ENCODE data around the gene CEP63. TPM values are rescaled to one million over a fixed set of nuclear protein-coding genes. Genes with fewer than 3 reads are reported as not detected.

Gene CEP63
- polyA plus RNA-seq, 2 donors, result 10.1 to 11.7 TPM

DNA sequence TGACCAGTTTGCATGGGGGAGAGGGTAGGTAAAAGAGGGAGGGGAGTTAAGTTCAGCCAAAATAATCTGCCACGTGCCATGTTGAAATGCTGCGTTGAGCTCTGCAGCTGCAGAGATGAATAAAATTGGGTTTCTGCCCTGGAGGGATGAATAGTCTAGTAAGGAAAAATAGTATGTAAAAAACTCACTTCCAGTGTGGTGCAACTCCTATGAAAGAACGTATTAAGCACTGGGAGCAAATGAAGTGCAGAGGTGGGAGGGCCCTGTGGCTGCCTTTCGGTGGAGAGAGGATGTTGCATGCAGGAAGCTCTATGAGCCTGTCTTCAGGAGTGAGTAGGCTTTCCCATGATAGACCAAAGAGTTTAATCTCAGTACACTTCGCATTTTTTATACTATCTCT, 8.6 kb downstream of the CEP63 start:
- no peak overlapping the region for H3K4me3 ChIP-seq (ENCODE audit: low read depth in 1 of 2, low read length in 2 of 2)
- 71 to 85% methylated on average over 5 of the region's 5 CpGs for WGBS, 2 donors

DNA sequence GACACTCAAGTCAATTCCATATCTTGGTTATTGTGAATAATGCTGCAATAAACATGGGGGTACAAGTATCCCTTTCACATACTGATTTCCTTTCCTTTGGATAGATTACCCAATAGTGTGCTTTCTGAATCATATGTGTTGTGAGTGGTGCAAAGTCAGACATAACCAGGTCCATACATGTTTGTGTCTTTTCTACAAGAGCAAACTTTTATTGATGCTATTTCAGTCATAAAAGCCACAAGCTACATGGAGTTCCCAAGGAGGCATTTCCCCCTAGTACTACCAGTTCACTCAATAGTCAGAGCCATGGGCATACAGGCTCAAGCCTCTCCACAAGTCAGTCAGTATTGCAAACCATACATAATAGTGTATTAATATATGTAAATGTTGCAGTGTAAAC, 10.1 kb downstream of the CEP63 start:
- Histone ChIP-seq H3K27me3 (ENCODE audit: control insufficient read depth in 1 of 2, insufficient read depth in 2 of 2, low read length in 2 of 2) (no peaks in the 10 kb centered on the region), H3K4me1 (ENCODE audit: control insufficient read depth in 2 of 2, insufficient read depth in 2 of 2, low read length in 1 of 2) (no peaks in the 10 kb centered on the region), H3K4me3 (ENCODE audit: low read depth in 1 of 2, low read length in 2 of 2) (no peak overlapping the region), H3K36me3 (ENCODE audit: control insufficient read depth in 2 of 2, insufficient read depth in 2 of 2, low read length in 1 of 2) (peaks cover 2% of the 10 kb centered on the region in 2 donors), H3K9me3 (ENCODE audit: control insufficient read depth in 2 of 2, insufficient read depth in 1 of 2, low read depth in 1 of 2, low read length in 1 of 2) (no peaks in the 10 kb centered on the region), H3K27ac (ENCODE audit: low read depth in 2 of 2, low read length in 1 of 2) (no peak overlapping the region)

More for the DNA sequence above, 8.6 kb downstream of the CEP63 start:
- Histone ChIP-seq H3K4me1 (ENCODE audit: control insufficient read depth in 2 of 2, insufficient read depth in 2 of 2, low read length in 1 of 2) (no peaks in the 10 kb centered on the region), H3K27me3 (ENCODE audit: control insufficient read depth in 1 of 2, insufficient read depth in 2 of 2, low read length in 2 of 2) (no peaks in the 10 kb centered on the region), H3K27ac (ENCODE audit: low read depth in 2 of 2, low read length in 1 of 2) (no peak overlapping the region), H3K36me3 (ENCODE audit: control insufficient read depth in 2 of 2, insufficient read depth in 2 of 2, low read length in 1 of 2) (peaks cover 2% of the 10 kb centered on the region in 2 donors), H3K9me3 (ENCODE audit: control insufficient read depth in 2 of 2, insufficient read depth in 1 of 2, low read depth in 1 of 2, low read length in 1 of 2) (no peaks in the 10 kb centered on the region)

DNA sequence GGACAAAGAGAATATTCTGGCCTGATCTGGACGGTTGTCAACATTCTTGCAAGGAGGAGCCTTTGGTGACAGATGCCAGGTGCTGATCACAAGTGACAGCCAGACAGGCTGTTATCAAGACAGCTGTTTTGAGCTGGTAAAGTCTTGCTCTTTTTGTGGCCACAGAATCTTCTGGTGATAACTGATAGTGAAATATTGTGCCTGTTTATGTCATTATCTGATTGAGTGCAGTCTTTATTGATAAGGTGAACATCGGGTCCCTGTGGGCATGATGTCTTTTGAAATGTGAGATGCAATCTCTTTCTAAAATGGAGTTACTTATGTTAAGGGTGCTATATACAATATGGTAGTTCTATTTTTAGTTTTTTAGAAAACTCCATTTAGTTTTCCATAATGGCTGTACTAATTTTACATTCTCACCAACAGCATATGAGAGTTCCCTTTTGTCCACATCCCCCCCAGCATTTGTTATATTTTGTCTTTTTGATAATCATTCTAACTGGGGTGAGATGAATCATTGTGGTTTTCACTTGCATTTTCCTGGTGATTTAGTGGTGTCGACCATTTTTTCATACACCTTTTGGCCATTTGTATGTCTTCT, 10.7 kb downstream of the CEP63 start:
- H3K9me3 ChIP-seq (ENCODE audit: control insufficient read depth in 2 of 2, insufficient read depth in 1 of 2, low read depth in 1 of 2, low read length in 1 of 2), result no peaks in the 10 kb centered on the region
- no peak overlapping the region for H3K27ac ChIP-seq (ENCODE audit: low read depth in 2 of 2, low read length in 1 of 2)
- no peak overlapping the region for H3K4me3 ChIP-seq (ENCODE audit: low read depth in 1 of 2, low read length in 2 of 2)
- H3K4me1 ChIP-seq (ENCODE audit: control insufficient read depth in 2 of 2, insufficient read depth in 2 of 2, low read length in 1 of 2), result no peaks in the 10 kb centered on the region
- peaks cover 2% of the 10 kb centered on the region in 2 donors for H3K36me3 ChIP-seq (ENCODE audit: control insufficient read depth in 2 of 2, insufficient read depth in 2 of 2, low read length in 1 of 2)
- H3K27me3 ChIP-seq (ENCODE audit: control insufficient read depth in 1 of 2, insufficient read depth in 2 of 2, low read length in 2 of 2), result no peaks in the 10 kb centered on the region
- 68 to 76% methylated on average over 3 of the region's 3 CpGs for WGBS, 2 donors

DNA sequence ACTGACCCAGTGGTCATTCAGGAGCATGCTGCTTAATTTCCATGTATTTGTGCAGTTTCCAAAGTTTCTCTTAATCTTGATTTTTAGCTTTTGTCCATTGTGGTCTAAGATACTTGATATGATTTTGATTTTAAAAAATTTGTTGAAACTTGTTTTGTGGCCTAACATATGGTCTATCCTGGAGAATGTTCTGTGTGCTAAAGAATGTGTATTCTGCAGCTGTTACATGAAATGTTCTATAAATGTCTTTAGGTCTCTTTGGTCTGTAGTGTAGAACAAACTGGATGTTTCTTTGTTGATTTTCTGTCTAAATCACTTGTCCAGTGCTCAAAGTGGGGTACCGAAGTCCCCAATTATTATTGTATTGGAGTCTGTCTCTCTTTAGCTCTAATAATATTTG, 17.4 kb downstream of the CEP63 start:
- WGBS, 2 donors, result 97 to 98% methylated on average over 1 of the region's 1 CpG
- peaks cover 0 to 2% of the 10 kb centered on the region in 2 donors for H3K9me3 ChIP-seq (ENCODE audit: control insufficient read depth in 2 of 2, insufficient read depth in 1 of 2, low read depth in 1 of 2, low read length in 1 of 2)
- no peaks in the 10 kb centered on the region for H3K4me1 ChIP-seq (ENCODE audit: control insufficient read depth in 2 of 2, insufficient read depth in 2 of 2, low read length in 1 of 2)
- no peak overlapping the region for H3K4me3 ChIP-seq (ENCODE audit: low read depth in 1 of 2, low read length in 2 of 2)
- peaks cover 0 to 3% of the 10 kb centered on the region in 2 donors for H3K36me3 ChIP-seq (ENCODE audit: control insufficient read depth in 2 of 2, insufficient read depth in 2 of 2, low read length in 1 of 2)
- no peak overlapping the region for H3K27ac ChIP-seq (ENCODE audit: low read depth in 2 of 2, low read length in 1 of 2)
- no peaks in the 10 kb centered on the region for H3K27me3 ChIP-seq (ENCODE audit: control insufficient read depth in 1 of 2, insufficient read depth in 2 of 2, low read length in 2 of 2)

DNA sequence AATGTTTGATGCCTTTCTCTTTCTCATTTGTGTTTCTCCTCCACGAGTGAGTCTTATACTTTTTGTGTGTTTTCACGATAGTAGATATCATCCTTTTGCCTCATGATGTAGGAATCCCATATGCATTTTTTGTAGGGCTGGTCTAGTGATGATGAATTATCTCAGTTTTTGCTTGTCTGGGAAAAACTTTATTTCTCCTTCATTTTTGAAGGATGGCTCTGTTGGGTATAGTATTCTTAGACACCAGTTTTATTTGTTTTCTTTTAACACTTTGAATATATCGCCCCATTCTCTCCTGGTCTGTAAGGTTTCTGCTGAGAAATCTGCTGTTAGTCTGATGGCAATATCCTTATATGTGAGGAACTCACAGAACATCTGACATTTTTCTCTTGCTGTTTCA, 18.3 kb downstream of the CEP63 start:
- no peak overlapping the region for H3K27ac ChIP-seq (ENCODE audit: low read depth in 2 of 2, low read length in 1 of 2)
- no peaks in the 10 kb centered on the region for H3K27me3 ChIP-seq (ENCODE audit: control insufficient read depth in 1 of 2, insufficient read depth in 2 of 2, low read length in 2 of 2)
- 76 to 86% methylated on average over 3 of the region's 3 CpGs for WGBS, 2 donors
- no peak overlapping the region for H3K4me3 ChIP-seq (ENCODE audit: low read depth in 1 of 2, low read length in 2 of 2)
- peaks cover 0 to 2% of the 10 kb centered on the region in 2 donors for H3K9me3 ChIP-seq (ENCODE audit: control insufficient read depth in 2 of 2, insufficient read depth in 1 of 2, low read depth in 1 of 2, low read length in 1 of 2)
- no peaks in the 10 kb centered on the region for H3K4me1 ChIP-seq (ENCODE audit: control insufficient read depth in 2 of 2, insufficient read depth in 2 of 2, low read length in 1 of 2)
- peaks cover 0 to 5% of the 10 kb centered on the region in 2 donors for H3K36me3 ChIP-seq (ENCODE audit: control insufficient read depth in 2 of 2, insufficient read depth in 2 of 2, low read length in 1 of 2)

DNA sequence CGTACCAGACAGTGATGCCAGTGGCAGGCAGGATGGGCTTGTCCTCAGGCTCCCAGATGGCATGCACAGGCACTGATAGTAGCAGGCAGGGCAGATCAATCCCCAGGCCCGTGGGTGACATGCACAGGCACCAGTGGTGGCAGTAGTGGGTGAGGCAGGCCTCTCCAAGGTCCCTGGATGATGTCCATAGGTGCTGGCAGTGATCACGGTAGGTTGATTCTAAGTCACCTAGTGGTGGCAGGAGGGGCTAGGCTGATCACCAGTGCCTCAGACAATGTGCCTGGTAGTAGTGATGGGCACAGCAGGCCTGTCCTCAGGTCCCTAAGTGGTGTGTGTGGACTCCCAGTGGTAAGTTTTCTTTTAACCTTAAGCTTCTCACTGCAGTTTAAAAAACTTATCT, 19.6 kb downstream of the CEP63 start:
- Histone ChIP-seq H3K4me3 (ENCODE audit: low read depth in 1 of 2, low read length in 2 of 2) (no peak overlapping the region), H3K36me3 (ENCODE audit: control insufficient read depth in 2 of 2, insufficient read depth in 2 of 2, low read length in 1 of 2) (peaks cover 0 to 6% of the 10 kb centered on the region in 2 donors)
- WGBS, 2 donors, result 63 to 81% methylated on average over 3 of the region's 3 CpGs

DNA sequence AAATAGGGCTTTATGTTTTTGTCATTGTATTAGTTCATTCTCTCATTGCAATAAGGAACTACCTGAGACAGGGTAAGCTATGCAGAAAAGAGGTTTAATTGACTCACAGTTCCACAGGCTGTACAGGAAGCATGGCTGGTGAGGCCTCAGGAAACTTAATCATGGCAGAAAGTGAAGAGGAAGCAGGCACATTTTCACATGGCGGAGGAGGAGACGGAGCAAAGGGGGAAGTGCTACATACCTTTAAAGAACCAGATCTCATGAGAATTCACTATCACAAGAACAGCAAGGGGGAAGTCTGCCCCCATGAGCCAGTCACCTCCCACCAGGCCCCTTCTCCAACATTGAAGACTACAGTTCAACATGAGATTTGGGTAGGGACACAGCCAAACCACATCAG, 25.6 kb downstream of the CEP63 start:
- Histone ChIP-seq H3K27ac (ENCODE audit: low read depth in 2 of 2, low read length in 1 of 2) (no peak overlapping the region), H3K27me3 (ENCODE audit: control insufficient read depth in 1 of 2, insufficient read depth in 2 of 2, low read length in 2 of 2) (no peaks in the 10 kb centered on the region), H3K4me3 (ENCODE audit: low read depth in 1 of 2, low read length in 2 of 2) (no peak overlapping the region), H3K36me3 (ENCODE audit: control insufficient read depth in 2 of 2, insufficient read depth in 2 of 2, low read length in 1 of 2) (peaks cover 0 to 3% of the 10 kb centered on the region in 2 donors), H3K9me3 (ENCODE audit: control insufficient read depth in 2 of 2, insufficient read depth in 1 of 2, low read depth in 1 of 2, low read length in 1 of 2) (no peaks in the 10 kb centered on the region), H3K4me1 (ENCODE audit: control insufficient read depth in 2 of 2, insufficient read depth in 2 of 2, low read length in 1 of 2) (no peaks in the 10 kb centered on the region)
- 93% methylated on average over 2 of the region's 2 CpGs for WGBS, 2 donors

More for the DNA sequence above, 19.6 kb downstream of the CEP63 start:
- Histone ChIP-seq H3K4me1 (ENCODE audit: control insufficient read depth in 2 of 2, insufficient read depth in 2 of 2, low read length in 1 of 2) (no peaks in the 10 kb centered on the region), H3K9me3 (ENCODE audit: control insufficient read depth in 2 of 2, insufficient read depth in 1 of 2, low read depth in 1 of 2, low read length in 1 of 2) (peaks cover 0 to 2% of the 10 kb centered on the region in 2 donors), H3K27me3 (ENCODE audit: control insufficient read depth in 1 of 2, insufficient read depth in 2 of 2, low read length in 2 of 2) (no peaks in the 10 kb centered on the region), H3K27ac (ENCODE audit: low read depth in 2 of 2, low read length in 1 of 2) (no peak overlapping the region)

DNA sequence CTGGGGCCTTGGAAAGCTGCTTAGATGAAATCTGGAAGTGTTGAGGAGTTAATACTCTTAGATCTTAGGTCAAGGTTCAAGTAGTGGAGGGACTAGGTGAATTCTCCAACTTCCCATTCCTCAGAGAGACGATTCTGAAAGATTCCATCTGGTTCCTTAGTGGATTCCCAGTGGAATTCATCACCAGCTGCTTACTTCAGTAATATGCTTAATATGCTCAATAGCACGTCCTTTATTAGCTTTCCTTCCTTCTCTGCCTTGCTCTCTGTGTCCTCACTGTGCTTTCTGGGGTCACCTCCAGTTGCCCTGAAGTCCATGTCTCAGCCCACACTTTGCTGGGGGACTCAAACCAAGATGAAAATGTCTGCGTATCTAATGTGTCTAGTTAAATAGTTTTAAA, 31.0 kb downstream of the CEP63 start:
- H3K9me3 ChIP-seq (ENCODE audit: control insufficient read depth in 2 of 2, insufficient read depth in 1 of 2, low read depth in 1 of 2, low read length in 1 of 2), result no peaks in the 10 kb centered on the region
- no peaks in the 10 kb centered on the region for H3K4me1 ChIP-seq (ENCODE audit: control insufficient read depth in 2 of 2, insufficient read depth in 2 of 2, low read length in 1 of 2)
- H3K27ac ChIP-seq (ENCODE audit: low read depth in 2 of 2, low read length in 1 of 2), result no peak overlapping the region
- 72 to 73% methylated on average over 3 of the region's 3 CpGs for WGBS, 2 donors
- no peaks in the 10 kb centered on the region for H3K36me3 ChIP-seq (ENCODE audit: control insufficient read depth in 2 of 2, insufficient read depth in 2 of 2, low read length in 1 of 2)
- H3K27me3 ChIP-seq (ENCODE audit: control insufficient read depth in 1 of 2, insufficient read depth in 2 of 2, low read length in 2 of 2), result no peaks in the 10 kb centered on the region
- no peak overlapping the region for H3K4me3 ChIP-seq (ENCODE audit: low read depth in 1 of 2, low read length in 2 of 2)

DNA sequence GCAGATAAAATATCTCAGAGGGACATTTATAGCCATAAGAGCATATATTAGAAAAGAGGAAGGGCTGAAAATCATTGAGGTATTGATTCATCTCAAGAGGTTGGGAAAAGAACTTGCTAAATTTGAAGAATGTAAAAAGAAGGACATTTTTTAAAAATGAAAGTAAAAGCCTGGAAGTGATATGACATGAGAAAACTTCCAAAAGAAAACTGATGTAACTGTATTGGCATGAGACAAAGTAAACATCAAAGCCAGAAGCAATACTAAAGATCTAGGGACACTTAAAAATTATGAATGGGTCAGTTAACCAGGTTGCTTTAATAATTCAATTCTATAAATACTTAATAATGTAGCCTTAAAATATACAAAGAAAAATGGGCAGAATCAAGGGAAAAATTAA, 31.9 kb downstream of the CEP63 start:
- Histone ChIP-seq H3K36me3 (ENCODE audit: control insufficient read depth in 2 of 2, insufficient read depth in 2 of 2, low read length in 1 of 2) (no peaks in the 10 kb centered on the region), H3K9me3 (ENCODE audit: control insufficient read depth in 2 of 2, insufficient read depth in 1 of 2, low read depth in 1 of 2, low read length in 1 of 2) (no peaks in the 10 kb centered on the region), H3K27me3 (ENCODE audit: control insufficient read depth in 1 of 2, insufficient read depth in 2 of 2, low read length in 2 of 2) (no peaks in the 10 kb centered on the region), H3K27ac (ENCODE audit: low read depth in 2 of 2, low read length in 1 of 2) (no peak overlapping the region), H3K4me1 (ENCODE audit: control insufficient read depth in 2 of 2, insufficient read depth in 2 of 2, low read length in 1 of 2) (no peaks in the 10 kb centered on the region), H3K4me3 (ENCODE audit: low read depth in 1 of 2, low read length in 2 of 2) (no peak overlapping the region)

DNA sequence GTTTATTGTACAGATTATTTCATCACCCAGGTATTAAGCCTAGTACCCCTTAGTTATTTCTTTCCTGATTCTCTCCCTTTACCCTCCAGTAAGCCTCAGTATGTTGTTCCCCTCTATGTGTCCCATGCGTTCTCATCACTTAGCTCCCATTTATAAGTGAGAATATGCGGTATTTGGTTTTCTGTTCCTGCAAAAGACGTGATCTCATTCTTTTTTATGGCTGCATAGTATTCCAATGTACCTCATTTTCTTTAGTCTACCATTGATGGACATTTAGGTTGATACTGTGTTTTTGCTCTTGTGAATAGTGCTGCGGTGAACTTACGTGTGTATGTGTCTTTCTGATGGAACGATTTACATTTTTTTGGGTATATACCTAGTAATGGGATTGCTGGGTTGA, 36.7 kb downstream of the CEP63 start:
- 98 to 100% methylated on average over 6 of the region's 6 CpGs for WGBS, 2 donors
- peaks cover 0 to 3% of the 10 kb centered on the region in 2 donors for H3K4me1 ChIP-seq (ENCODE audit: control insufficient read depth in 2 of 2, insufficient read depth in 2 of 2, low read length in 1 of 2)
- peaks cover 0 to 5% of the 10 kb centered on the region in 2 donors for H3K36me3 ChIP-seq (ENCODE audit: control insufficient read depth in 2 of 2, insufficient read depth in 2 of 2, low read length in 1 of 2)
- H3K27ac ChIP-seq (ENCODE audit: low read depth in 2 of 2, low read length in 1 of 2), result no peak overlapping the region
- no peaks in the 10 kb centered on the region for H3K27me3 ChIP-seq (ENCODE audit: control insufficient read depth in 1 of 2, insufficient read depth in 2 of 2, low read length in 2 of 2)
- no peaks in the 10 kb centered on the region for H3K9me3 ChIP-seq (ENCODE audit: control insufficient read depth in 2 of 2, insufficient read depth in 1 of 2, low read depth in 1 of 2, low read length in 1 of 2)
- no peak overlapping the region for H3K4me3 ChIP-seq (ENCODE audit: low read depth in 1 of 2, low read length in 2 of 2)
